Suprapubic skin (tissue), 3 donors: ENCODE data around the gene PTPRN2.

Source experiments
- CTCF ChIP-seq, 2 donors: fragments of 200-600 bp in 1 of 2; fragments of 450-650 bp in 1 of 2; sonication (generic) in 1 of 2; IDR thresholded peaks; one replicate each; pipeline ENCODE4 v1.5.1; 2016 to 2019; ENCODE audit warnings: antibody characterized with exemption in 2 of 2, mild to moderate bottlenecking in 1 of 2, moderate library complexity in 1 of 2
- EP300 ChIP-seq: sonication (generic); formaldehyde crosslinking; IDR thresholded peaks from one replicate; pipeline ENCODE4 v1.6.1; 2017; ENCODE audit warnings: antibody characterized with exemption
- POLR2A ChIP-seq, 2 donors: fragments of 450-650 bp; IDR thresholded peaks; one replicate each; pipeline ENCODE4 v1.6.1; 2017; ENCODE audit warnings: antibody characterized with exemption in 2 of 2, mild to moderate bottlenecking in 2 of 2, moderate library complexity in 2 of 2

GRCh38 chr7:157848508-157849340 is 738.9 kb downstream of the PTPRN2 start:
- TF ChIP-seq POLR2A (IDR thresholded peaks at IDR 0.05) (no peak), CTCF (IDR thresholded peaks at IDR 0.05) (no peak), EP300 (no peak)
